GM12892 (cell line): Measurements from ENCODE around the gene REG4.

Experiments used
- POLR2A ChIP-seq: IDR thresholded peaks from 2 replicates; pipeline ENCODE4 v1.6.1; 2011; ENCODE audit warnings: low read depth, low read length, control low read depth
- POLR2AphosphoS5 ChIP-seq: IDR thresholded peaks from 2 replicates; pipeline ENCODE4 v1.6.1; 2011; ENCODE audit warnings: low read depth, low read length, control low read depth
- TAF1 ChIP-seq: IDR thresholded peaks from 2 replicates; pipeline ENCODE4 v1.6.1; 2011; ENCODE audit warnings: low read depth, mild to moderate bottlenecking, control low read depth, low read length, borderline replicate concordance

GRCh38 chr1:119805746-119806145 lies 5.5 kb downstream of the REG4 start:
- TF ChIP-seq POLR2A (no peak), TAF1 (no peak), POLR2AphosphoS5 (no peak)
